HG03060 (cell line): ENCODE data around the gene NSF.
"Not testable (repeated sequence)": the region's sequence is repeated elsewhere in the genome, so short reads cannot be mapped to it uniquely, and the experiment has no call there.

Experiments
- ATAC-seq: cut with Tn5 transposase; IDR thresholded peaks from one replicate; pipeline ENCODE4 v1.9.1; 2021; ENCODE audit warnings: low read depth, moderate number of reproducible peaks; ENCODE audit not compliant: unreplicated experiment

NSF gene

DNA sequence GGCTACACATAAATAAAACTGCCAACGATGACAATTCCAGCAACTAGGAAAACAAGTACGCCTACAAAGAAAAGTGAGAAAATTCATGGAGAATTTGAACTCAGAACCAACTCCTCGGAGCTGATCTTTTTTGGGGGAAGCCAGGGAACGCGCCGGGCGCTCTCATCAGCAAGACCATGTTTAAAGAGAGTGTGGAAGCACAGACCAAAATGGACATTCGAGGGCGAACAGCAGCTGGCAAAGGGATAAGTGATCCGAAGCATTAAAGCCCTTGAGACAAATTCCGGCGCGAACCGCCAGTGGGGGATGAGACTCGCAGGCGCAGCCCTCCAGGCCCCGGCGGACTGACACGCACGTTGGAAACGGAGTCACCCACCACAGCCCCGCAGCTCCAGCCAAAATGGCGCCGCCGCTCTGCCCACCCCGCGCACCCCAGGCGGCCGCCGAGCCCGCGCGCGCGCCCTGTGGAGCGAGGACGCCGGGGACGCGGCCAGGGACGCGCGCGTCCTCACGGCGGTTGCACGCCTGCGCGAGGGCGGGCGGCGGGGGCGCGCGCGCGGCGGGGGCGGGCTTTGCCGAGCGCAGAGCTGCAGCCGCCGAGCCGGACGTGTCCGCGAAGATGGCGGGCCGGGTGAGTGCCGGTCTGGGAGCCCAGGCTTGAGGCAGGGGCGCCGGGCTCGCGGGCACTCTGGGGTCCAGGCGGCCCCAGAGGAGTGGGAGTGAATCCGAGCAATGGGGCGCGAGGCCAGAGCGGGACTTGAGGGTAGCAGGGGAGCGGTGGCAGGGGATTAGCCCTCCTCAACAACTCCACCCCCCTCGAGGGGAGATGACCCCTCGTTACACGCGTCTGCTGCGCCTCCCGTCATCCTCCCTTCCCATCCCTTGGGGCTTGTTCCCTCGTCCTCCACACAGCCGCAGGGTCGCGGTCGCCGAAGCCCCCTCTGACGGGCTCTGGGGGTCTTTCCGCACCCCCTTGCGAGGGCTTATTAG lies at the start of gene NSF:
NSF (plus strand) TSS at position 513 of the 990 bp plus-strand sequence; CDS start at position 620, 107 bp downstream.
- not testable (repeated sequence) for ATAC-seq

DNA sequence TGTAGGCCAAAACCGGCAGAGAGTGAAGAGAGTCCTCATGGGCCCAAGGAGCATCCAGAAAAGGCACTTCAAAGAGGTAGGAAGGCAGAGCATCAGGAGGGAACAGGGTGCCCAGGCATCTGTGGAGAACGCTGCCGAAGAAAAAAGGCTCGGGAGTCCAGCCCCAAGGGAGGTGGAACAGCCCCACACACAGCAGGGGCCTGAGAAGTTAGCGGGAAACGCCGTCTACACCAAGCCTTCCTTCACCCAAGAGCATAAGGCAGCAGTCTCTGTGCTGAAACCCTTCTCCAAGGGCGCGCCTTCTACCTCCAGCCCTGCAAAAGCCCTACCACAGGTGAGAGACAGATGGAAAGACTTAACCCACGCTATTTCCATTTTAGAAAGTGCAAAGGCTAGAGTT lies 41.9 kb upstream of the NSF start:
- ATAC-seq = not testable (repeated sequence)

DNA sequence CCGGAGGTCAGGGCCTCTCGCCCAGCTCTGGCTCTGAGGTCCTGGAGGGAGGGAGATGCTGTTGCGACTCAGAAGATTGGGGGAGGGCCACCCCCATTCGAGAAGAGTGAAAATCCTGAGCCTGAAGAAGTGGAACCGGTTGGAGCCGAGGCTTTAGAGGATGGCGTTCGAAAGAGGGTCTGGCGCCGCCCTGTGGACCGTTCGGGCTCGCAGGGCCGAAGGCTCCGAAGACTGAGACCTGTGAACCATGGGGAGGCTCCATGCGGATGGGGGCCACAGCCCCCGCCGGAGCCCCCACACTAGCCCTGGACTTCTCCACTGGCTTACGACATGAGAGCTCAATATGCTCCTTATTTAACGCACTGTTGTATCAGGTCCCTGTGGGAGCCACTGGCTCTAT lies 31.3 kb upstream of the NSF start:
- ATAC-seq = not testable (repeated sequence)

DNA sequence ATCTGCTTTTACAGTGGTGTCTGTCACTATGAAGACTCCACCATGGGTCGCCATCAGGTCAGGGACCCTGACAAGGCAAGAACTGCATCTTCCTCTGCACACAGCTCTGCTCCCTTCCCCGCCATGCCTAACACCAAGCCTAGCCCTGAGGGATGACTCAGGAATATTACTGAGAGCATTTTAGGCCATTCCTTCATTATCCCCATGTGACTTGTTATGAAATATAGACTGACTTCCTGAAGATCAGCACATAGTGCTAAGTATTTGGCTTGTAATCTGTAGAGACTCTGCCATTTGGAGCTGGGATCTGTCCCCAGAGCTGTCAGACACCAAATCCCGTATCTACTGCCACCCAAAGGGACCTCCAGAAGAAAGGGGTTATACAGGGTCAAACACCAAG lies 30.4 kb upstream of the NSF start:
- ATAC-seq = not testable (repeated sequence)

DNA sequence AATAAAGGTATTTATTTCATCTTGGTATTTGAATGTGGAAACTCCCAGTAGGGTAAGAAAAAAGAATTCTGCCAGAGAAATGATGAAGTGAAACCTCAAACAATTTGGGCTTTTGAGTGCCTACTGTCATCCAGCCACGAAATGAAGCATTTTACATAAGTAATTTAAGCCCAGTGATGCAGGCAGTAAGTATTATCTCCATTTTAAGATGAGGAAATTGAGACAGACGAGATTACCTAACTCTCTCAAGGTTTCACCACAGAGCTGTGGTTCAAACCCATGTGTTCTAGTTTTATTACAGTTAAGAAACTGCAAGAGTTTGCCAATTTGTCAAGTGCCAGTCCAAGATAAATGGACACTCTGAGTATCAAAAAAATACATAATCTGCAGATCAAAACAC lies 24.2 kb upstream of the NSF start:
- not testable (repeated sequence) for ATAC-seq

DNA sequence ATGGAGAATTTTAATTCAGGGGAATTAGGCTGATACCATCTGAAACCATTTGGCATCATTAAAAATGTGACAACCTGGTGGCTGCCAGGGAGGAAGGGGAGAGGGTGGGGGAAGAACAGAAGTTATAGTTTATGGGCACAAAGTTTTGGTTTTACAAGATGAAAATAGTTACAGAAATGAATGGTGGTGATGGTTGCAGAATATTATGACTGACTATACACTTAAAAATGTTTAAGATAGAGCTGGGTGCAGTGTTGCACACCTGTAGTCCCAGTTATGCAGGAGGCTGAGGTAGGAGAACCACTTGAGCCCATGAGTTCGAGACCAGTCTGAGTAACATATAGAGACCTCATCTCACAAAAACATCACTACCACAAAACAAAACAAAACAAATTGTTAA lies 23.5 kb upstream of the NSF start:
- ATAC-seq = not testable (repeated sequence)

DNA sequence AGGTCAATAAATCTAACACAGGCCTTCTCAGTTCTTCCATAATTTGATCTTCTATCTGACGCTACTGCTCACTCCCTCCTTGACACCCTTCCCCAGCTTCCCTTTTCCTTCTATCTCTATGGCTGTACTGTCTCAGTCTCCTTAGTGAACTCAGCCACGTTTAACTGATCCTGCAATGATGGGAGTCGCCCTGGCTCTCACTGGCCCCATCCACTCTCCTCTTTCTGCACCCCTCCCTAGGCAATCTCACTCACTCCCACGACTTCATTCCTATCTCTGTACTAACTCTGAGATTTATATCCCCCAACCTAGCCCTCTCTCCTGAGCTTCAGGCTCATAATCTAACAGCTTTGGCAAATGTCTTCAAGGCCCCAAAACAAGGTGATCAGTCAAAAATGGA lies 18.7 kb upstream of the NSF start:
- ATAC-seq = not testable (repeated sequence)

DNA sequence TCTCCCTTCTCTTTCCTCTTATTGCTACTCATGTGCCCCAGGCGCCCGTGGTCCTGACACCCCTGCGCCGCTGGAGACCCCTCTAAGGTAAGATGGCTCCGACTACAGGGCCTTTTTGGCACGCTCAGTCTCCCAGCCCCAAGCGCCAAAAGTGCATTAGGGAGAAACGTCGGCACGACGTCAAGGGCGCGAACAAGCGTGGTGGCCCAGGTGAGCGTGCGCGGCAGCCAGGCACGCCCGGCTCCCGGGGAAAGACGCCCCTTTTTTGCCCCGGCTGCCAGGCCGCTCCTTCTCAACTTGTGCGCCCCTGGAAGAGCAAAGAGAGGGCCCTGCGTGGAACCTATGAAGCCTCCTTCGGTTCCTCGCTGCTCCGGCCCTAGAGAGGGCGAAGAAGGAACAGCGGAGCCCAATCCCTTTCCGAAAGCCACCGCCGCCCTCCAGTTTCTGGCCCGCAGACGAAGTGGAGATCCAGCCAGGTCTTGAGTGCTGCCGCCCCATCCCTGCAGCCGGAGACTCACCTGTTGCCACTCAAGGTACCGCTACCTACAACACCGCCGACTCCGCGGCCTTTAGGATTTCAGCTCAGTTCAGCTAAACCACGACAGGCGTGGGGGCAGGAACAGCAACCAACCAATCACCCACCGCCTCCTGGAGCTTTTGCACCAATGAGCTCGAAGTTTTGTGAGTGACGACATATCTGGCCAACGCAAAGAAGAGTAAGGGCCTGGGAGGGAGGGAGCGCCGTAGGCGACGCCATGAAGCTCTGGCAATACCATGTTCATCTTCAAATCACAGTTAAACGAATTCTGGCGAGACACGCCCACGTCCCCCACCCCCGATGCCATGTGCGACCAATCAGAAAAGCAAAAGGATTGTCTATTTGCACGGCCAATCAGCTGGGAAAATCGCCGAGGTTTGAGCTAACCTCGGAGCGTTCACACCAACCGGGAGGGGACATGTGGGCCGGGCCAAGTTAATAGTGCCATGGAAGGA lies 11.1 kb upstream of the NSF start, which contains the start of gene ARL17A:
ARL17A (minus strand) TSS at position 609 of the 993 bp plus-strand sequence. CDS start 3,369 bp downstream, outside the sequence.
- ATAC-seq = peak; percentile 76

DNA sequence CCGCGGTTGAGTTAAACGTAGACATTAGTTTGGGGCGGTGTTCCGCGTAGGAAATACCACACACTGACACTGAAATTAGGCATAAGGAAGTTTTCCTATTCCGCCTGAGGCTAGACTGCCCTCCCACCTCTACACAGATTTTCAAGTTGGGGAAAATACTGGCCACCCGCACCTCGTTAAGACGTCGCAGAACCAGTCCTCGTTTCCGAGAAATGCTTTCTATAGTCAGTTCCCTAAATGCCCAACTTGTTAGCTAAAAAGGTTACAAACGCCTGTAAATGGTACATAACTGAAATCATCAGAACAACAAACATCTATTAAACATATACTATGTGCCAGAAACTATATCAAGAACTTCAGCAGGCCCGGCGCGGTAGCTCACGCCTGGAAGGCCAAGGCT lies 10.4 kb upstream of the NSF start:
- ATAC-seq = not testable (repeated sequence)

DNA sequence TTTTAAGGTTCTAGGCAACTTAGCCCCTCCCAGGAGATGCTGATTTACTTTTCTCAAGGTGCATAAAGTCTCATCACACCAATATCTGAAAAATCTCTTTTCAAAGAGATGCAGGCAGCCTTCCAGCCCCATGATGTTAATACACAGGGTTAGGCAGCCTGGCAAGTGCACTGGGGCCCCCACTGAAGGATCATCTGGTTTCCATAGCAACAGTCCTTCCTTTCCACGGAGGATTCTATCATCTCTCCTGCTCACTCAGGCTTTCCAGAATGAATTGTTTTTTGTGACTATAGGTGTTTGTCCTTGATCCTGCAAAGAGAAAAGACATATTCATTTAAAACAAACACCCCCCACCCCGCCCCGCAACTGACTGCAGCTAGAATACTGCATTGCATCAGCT lies 5.0 kb upstream of the NSF start:
- not testable (repeated sequence) for ATAC-seq

DNA sequence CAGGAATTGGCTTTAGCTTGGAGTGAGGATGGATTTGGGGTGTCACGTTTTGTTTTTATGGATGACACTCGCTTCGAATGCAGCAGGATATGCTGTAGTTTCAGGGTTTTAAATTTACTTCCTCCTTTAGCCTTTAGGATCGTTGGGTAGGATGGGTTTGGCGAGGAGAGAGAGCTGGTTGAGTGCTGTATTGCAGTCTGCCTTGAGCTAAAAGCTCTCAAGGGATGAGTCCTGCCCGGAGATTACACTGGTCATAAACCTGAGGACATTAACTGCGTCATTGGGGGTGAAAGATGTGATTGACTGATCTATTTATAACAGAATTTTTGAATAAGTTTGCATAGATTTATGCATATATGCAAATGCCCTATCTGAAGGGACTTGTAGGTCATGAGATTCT lies 863 bp downstream of the NSF start:
- peak; percentile 62 for ATAC-seq

DNA sequence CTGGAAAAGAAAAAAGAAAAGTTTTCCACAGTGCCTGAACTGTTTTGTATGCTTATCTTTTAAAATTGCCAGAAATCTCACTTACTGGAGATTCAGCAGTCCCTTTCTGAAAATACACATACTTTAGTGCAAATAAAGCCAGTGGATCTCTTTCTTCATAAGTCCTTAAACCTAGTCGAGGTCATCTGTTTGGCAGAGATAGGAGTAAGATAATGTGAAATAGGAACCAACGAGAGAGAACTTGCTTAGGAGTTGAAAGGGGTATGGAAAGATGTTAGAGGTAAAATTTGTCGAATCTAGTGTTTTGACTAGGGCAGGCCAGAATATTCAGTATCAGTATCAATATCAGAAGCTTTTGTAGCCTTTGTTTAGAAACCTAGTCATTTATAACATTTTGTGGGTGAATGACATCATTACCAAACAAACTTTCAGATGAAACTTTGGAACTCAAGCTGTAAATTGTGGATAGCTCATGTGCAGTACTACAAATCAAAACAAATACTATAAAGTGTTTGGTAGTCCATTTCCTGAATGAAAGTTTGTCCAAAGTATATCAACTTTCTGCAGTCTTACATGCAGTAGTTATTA lies 8.0 kb downstream of the NSF start:
- peak; percentile 53 for ATAC-seq

DNA sequence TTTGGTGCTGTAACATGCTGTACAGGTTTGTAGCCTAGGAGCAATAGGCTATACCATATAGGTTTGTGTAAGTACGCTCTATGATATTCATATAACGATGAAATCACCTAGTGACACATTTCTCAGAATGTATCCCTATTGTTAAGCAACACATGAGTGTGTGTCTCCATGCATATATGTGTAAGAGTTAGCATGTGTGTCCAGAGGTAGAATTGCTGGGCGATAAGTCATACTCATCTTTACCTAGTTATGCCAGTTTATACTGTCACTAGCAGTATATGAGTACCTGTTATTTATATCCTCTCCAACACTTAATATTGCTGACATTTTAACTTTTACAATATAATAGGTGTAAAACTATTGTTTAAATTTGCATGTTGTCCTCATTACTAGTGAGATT lies 10.3 kb downstream of the NSF start:
- not testable (repeated sequence) for ATAC-seq

DNA sequence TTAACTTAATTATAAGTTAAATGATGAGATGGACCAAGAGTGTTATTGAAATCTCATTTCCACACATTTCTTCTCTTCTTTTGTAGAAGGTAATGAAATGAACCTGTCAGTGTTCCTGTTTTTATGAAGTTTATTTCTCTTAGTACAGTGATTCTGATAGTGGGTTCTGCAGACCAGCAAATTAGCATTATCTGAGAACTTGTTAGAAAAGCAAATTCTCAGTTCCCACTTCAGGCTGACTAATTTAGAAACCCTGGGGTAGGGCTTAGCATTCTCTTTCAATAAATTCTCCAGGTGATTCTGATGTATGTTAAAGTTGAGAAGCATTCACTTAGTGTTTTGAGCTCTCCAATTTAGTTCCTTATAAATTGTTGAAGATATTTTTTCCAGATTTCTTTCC lies 12.7 kb downstream of the NSF start:
- ATAC-seq = not testable (repeated sequence)

DNA sequence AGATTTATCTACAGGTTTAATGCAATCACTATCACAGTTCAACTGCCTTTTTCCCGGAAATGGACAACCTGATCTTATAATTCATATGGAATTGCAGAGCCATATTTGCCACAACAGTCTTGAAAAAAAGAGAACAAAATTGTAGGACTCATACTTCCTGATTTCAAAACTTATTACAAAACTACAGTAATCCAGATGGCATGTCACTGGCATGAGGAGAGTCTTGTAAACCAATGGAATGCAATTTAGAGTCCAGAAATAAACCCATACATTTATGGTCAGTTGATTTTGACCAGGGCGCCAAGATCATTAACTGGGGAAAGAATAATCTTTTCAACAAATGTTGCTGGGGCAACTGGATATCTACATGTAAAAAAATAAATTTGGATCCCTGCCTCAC lies 20.8 kb downstream of the NSF start:
- ATAC-seq = not testable (repeated sequence)

DNA sequence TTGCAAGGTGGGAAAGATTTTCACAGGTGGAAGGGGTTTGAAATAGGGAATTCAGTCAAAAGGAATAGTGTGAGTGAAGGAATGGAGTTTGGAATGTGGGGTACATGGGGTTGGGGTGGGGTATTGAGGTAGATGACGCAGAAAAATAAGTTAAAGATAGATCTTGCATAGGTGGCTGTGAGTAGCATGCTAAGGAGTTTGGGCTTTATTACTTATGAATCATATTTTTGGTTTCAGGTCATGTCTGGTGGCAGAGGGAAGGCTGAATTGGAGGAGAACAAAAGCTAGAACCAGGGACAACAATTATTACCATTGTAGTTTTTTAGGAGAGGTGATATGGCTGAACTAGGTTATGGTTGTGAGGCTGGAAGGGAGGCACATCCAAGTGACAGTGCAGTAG lies 23.4 kb downstream of the NSF start:
- not testable (repeated sequence) for ATAC-seq

DNA sequence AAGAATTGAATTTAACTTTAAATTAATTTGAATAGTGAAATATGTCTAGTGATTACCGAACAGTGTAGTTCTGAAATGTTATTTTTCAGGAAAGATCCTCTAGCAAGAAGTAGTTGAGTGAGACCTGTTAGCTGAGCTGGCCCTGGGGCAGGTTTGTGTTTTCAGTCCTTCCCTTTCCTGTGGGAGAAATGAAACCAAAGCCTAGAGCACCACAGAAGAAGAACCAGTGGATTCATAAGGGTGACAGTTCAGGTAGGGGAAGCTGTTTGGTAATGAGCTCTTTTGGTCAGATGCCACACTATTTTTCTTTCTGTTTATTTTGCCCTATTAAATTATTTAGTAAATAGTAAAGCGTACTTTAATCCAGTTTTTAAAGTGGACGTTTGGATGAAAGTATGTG lies 26.7 kb downstream of the NSF start:
- not testable (repeated sequence) for ATAC-seq

DNA sequence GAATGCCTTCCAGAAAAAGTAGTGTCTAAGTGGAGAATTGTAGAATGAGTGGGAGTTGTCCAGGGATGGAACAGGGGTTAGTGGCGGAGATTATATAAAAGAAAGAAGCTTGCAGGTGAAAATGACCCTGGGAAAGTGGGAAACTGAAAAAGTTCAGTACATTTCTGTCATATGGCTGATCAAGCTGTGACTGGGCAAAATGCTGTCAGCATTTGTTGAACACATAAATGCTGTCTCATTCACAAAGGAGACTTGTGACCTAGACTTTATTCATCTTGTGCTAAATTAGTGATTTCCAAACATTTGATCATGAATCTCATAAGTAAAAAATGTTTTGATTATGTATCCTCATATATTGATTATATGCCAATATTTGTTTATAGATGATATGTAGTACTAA lies 28.5 kb downstream of the NSF start:
- not testable (repeated sequence) for ATAC-seq

DNA sequence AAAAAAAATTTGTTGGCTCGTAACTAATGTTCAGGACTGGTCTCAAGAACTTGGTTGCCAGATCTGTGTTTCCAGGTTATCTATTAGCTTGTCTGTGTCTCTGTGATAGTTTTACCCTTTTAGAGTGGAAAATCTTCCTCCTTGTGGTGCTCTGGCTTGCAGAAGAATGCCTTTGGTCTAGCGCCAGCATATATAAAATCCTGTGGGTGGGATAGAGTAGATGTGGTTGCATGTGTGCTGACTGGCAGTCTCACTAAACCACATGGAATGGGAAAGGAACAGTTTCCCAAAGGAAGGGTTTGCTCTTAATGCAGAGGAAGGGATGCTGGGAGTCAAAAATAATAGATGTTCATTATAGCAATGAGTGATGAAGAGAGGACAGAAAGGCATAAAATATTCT lies 33.3 kb downstream of the NSF start:
- not testable (repeated sequence) for ATAC-seq

DNA sequence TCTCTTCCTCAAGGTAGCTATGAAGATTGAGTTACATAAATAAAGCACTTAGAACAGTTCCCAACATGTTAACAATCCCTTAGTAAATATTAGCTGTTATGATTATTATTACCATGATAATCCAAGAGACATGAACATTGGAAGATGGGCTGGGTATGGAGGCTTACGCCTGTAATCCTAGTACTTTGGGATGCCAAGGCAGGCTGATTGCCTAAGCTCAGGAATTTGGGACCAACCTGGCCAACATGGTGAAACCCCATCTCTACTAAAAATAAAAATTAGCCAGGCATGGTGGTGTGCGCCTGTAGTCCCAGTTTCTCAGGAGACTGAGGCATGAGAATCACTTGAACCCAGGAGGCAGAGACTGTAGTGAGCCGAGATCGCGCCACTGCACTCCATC lies 34.3 kb downstream of the NSF start:
- ATAC-seq = not testable (repeated sequence)
